HG03469 (cell line): ENCODE results near the gene CHMP2A.
"Not testable (repeated sequence)": the region's sequence is repeated elsewhere in the genome, so short reads cannot be mapped to it uniquely, and the experiment has no call there.

Experiments
- ATAC-seq: cut with Tn5 transposase; IDR thresholded peaks from one replicate; pipeline ENCODE4 v1.9.1; 2021; ENCODE audit warnings: mild to moderate bottlenecking, moderate library complexity, moderate number of reproducible peaks; ENCODE audit not compliant: unreplicated experiment

CHMP2A gene

DNA sequence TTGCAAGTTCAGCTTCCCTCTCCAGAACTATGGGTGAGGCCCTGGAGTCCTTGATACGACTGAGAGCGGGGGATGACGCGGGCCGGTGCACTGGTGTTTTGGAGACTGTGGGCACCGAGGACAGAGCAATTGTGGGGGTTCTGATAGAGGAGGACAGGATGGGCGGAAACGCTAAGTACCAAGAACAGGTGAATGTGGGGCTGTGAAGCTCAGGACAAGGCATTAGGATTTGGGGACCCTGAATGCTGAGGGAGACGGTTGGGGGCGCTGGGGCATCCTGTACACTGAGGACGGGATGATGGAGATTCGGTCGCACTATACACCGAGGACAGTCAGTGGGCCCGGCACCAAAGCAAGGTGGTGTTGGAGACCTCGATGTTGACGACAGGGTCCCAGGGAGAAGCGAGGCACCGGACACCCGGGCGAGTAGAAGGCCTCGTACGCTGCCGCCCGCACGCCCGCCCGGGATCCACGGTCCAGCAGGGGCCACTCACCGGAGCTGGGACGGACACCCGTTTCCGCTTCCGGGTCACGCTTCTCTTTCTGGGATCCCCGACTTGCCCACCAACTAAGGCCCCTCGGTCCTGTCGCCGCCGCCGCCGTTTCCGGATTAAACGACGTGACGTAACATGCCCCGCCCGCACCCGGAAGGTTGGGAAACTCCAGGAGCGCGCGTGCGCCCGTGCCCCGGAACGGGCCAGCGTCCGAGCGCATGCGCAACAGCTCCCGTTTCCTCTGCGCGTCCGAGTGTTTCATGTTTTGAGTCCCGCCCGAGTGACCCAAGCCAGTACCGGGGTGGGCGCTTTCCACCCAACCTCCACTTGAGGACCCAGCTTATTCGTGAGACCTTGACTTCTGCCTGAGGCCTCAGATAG is at the start of gene CHMP2A:
CHMP2A (minus strand) TSS at position 612 of the 875 bp plus-strand sequence. CDS start 893 bp downstream, outside the sequence.
- ATAC-seq = no peak

DNA sequence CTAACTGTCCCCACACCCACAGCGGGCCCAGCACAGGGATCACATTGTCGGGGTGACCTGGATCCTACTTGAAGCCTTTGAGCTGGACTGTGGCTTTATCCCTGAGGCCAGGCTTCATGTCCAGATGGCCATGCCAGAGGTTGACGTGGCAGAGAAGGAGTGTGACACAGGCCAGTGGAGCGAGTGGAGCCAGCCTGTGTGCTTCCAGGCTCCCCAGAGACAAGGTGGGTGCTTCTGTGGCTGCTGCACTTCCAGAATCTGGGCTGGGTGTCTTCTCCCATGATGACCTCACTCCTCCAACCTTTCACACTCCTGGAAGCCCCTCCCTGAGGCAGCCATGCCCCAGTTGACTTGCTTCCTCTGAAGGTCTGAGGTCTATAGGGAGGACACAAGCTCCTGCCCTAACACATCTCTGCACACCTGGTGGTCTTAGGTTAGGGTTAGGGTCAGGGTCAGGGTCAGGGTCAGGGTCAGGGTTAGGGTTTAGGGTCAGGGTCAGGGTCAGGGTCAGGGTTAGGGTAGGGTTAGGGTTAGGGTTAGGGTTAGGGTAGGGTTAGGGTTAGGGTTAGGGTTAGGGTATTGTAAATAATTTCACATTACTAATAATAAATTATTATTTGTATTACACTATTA is 31.3 kb upstream of the CHMP2A start:
- ATAC-seq = no peak

DNA sequence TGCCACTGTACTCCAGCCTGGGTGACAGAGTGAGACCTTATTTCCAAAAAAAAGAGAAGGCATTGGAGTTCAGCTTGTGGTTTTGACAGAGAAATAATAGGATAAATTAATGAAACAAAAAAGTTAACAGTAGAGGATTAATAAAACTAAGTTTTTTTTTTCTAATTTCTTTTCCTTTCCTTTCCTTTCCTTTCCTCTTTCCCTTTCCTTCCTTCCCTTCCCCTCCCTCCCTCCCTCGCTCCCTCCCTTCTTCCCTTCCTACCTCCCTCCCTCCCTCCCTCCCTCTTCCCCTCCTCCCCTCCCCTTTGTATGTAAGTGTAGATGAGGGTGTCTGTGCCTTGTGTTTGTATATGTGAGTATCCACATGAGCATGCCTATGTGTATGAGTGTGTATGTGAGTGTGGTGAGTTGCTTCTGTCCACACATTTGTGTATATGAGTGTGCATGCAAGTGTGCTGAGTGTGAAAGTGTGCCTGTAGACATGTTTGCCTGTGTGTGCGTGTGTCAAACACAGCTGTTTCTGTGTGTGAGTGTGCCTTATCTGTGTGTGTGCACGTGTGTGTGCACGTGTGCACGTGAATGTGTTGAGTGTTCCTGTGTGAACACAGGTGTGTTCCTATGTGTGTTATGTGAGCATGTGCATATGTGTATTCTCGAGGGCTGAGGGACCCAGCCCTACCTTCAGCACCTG is 30.7 kb upstream of the CHMP2A start:
- no peak for ATAC-seq

DNA sequence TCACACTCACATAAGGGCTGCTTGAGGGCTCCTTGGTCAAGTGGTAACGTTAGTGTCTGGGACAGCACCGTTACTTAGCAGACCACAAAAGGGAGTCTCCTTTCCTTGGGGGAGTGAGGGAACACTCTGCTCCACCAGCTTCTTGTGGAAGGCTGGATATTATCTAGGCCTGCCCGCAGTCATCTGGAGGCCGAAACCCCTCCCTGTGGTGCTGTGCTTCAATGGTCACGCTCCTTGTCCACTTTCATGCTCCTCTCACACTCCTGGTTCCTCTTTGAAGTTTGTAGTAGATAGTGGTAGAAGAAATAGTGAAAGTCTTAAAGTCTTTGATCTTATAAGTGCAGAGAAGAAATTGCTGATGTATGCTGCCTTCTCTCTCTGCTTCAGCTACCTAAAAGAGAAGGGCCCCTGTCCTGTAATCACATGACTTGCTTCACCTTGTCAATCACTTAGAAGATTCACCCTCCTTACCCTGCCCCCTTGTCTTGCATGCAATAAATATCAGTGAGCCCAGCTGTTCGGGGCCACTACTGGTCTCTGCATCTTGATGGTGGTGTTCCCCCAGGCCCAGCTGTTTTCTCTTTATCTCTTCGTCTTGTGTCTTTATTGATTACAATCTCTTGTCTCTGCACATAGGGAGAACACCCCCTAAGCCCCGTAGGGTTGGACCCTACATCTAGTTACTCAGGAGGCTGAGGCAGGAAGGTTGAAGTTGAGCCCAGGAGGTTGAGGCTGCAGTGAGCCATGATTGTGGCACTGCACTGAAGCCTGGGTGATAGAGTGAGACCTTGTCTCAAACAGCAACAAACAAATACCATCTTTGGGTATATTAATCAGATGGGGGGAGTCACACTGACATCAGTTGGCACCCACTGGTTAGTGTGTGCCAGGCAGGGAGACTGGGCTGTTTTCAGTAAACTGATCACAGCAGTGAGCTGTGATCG is 29.9 kb upstream of the CHMP2A start:
- ATAC-seq = no peak

DNA sequence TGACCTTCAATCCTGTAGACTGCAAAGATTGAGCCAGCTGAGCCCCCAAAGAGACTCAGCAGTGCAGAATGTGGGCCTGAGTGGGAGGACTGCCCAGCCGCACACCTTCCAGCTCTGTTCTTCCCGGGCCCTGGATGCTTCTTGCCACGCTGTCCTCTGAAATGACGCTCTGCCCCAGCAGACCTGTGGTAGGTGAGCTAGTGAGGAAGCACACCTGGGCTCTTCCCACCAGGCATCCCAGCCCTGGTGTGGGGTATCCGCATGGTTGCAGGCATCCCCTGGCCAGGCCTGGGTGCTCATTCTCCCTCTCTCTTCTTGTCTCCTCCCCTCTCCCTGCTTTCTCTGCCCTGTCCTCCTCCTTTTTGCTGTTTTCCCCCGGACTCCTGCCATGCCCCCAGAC is 28.1 kb upstream of the CHMP2A start:
- no peak for ATAC-seq

DNA sequence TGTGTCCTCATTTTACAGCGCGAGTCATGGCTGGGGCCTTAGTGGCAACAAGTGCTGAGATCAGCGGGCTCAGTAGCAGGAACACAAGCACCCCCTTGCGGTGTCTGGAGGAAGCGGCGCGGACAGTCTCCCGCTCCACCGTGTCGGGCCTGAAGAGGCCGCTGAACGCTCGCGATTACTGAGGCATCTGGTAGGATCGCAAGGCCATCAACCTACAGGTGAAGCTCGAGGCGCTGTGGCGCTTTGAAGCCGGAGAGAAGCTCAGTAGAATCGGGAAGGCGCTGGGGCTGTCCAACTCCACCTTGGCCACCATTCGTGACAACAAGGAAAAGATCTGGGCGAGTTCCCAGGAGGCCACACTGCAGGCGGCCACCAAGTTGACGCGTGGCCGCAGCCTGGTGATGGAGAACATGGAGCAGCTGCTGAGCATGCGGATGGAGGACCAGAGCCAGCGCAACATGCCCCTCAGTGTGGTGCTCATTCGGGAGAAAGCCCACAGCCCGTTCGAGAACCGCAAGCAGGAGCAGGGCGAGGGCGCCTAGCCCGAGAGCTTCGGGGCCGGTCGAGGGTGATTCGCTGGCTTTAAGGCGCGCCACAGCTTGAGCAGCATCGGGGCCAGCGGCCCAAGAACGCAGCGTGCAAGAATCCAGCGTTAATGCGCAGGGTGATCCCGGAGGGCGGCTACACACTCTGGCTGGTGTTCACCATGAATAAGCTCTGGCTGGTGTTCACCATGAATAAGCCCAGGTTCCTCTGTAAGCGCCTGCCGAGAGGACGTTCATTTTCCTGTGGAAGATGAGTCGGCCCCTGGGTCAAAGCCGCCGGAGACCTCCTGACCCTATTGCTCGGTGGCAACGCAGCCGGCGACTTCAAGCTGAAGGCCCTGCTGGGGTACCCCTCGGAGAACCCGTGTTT is 26.6 kb upstream of the CHMP2A start:
- no peak for ATAC-seq

DNA sequence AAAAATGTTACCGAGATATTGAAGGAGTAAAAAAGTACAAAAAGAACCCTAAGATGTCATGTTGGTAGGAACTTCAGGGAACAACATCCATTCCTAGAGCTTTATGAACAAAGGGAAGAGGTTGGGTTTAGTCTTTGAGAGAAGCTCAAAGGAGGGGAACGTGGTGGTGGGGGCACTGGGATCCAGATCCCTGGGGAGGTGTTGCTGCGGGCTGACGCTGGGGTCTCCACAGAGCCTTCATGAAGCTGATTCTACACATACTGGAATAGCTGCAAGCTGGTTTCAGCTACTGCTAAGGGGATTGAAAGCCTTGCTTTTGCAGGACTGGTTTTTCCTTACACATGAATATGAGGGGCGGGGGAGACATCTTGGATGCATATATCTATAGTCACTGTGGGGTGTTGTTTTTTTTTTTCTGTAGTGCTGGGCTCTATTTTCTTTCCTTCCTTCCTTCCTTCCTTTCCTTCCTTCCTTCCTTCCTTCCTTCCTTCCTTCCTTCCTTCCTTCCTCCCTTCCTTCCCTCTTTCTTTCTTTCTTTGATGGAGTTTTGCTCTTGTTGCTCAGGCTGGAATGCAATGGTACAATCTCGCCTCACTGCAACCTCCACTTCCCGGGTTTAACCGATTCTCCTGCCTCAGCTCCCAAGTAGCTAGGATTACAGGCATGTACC is 24.7 kb upstream of the CHMP2A start:
- ATAC-seq = no peak

DNA sequence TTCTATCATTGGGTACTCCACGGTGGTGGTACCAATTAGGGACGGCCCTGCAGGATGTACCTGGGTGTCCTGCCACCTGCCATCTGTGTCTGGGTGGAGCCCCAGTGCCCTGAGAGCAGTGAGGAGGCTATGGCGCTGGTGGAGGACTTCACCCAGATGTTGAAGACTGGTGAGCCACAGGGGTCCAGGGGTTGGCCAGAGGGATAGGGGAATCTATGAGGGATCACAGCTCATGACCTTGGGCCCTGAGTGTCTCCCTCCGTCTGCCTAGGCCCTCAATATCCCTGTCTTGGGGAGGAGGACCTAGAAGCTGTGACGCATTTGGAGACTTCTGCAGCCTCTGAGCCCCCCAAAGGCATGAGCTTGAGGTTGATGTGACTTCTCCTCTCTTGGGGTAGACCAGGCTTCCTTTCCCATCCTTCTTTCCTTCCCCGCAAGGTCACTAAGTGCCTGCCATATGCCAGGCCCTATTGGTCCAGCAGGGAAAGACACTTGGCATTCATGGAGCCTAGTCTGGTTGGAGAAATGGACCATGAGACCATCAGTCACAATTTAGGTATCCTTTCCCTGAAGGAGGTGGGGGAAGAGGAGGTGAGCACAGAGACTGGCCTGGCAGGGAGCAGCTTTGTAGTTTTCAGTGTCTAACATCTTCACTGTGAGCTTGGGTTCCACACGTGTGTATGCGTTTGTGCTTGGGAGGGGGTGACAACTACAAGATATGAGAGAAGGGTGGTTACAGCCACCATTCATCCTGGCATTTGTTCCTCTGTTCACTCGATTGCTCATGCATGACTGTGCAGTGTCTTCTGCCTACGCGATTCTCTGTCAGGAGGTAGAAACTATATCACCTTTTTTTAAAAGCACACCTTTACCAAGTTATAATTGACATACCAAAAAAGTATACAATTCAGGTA is 23.4 kb upstream of the CHMP2A start:
- no peak for ATAC-seq

DNA sequence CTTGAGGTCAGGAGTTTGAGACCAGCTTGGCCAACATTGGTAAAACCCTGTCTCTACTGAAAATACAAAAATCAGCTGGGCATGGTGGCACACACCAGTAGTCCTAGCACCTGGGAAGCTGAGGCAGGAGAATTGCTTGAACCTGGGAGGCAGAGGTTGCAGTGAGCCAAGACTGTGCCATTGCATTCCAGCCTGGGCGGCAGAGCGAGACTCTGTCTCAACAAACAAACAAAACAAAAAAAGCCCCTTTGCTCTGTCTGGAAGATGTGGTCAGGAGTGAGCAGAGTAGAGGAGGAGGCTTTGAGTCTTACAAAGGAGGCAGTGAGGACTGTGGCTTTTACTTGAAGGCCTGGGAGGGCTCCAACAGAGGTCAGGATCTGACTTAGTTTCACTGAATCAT is 22.7 kb upstream of the CHMP2A start:
- ATAC-seq = not testable (repeated sequence)

DNA sequence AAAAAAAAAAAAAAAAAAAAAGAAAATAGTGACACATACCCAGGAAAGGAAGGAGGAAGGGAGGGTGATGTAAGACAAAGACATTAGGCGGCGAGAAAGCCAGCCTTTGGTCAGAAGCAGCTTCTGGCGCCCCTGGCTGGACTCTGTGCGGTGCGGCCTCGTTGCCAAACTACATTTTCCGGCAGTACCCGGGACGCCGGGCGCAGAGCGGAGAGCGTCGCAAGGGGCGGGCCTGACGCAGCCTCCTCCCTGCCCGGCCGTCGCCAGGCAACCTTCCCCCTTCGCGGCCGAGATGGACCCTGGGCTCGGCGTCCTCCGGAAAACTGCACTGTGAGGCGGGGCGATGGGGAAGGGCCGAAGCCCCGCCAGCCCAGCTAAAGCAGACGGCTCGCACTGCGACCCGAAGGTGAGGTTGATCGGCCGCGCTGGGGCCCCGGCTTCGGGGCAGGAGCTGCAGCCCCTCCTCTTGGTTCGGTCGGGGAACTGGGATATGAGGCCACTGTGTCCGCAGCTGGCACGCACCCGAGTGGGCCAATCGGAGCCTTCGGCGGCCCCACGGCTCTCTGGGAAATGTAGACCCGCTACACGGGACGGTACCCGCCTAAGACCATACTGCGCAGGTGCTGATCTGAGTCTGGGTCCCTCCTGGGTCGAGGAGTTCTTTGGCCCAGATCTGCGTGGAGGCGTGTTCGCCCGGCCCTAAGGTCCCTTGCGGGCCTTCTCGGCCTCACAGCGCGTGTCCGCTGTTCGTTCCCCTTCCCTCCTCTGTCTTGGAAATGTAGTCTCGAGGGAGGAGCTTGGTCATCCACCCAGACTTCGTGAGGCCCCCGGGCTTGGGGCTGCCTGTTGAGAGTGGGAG is 20.5 kb upstream of the CHMP2A start:
- peak; percentile 19 for ATAC-seq

DNA sequence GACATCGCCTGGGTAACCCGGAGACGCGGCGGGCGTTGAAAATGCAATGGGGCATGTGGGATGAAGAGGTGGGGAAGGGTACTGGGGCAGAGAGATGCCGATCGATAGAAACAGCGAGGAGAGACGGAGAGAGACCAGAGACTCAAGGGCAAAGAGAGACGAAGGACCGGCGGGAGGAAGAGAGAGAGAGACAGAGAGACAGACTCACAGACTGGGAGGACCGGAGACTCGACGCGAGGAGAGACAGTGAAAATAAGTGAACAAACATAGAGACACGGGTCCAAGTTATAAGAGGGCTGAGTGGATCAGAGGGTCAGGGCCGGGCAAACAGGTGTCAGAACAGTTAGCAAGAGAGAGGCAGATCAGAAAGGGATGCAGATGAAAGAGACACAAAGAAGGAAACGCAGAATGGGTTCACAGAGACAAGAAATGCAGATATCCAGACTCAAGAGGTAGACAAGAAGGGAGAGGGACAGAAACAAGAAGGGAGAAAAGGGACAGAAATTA is 18.8 kb upstream of the CHMP2A start:
- no peak for ATAC-seq

DNA sequence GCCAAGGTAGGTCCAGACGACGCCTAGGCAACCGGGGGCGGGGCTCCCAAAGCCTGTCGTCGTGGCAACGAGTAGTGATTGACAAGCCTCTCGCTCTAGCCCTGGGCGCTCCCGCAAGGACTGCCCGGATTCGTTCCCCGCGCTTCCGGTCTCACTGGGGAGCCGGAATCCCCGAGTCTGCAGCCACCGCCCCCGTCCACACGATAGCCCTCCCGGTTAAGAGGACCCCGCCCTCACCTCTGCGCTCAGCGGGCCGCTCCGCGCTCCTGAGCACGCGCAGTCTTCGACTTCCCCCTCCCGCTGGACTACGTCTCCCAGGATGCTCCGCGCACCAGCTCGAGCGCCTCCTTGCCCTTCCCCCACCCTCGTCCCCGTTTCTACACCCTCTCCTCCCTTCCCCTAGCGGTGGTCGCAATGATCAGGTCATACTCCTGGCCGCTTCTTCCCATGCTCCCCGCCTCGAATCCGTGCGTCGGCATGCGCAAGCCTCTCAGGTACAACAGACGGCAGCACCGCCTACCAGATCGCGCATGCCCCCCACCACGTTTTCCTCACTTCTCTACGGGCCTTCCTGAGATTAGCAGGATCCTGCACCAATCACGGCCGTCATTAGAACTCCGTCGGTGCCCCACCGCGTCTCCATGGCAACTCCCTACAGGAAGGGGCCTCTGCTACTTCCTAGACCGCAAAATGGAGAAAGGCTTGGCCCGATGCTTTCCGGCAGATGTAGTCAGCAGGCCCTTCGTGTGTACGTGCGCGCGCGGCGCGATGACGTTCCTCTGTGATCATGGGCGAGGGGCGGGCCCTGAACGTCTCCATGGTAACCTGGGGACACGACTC is 18.1 kb upstream of the CHMP2A start, which contains the start of gene MZF1:
MZF1 (minus strand) TSS at position 518 of the 840 bp plus-strand sequence. CDS start 1,946 bp downstream, outside the sequence.
- ATAC-seq = peak; percentile 53

DNA sequence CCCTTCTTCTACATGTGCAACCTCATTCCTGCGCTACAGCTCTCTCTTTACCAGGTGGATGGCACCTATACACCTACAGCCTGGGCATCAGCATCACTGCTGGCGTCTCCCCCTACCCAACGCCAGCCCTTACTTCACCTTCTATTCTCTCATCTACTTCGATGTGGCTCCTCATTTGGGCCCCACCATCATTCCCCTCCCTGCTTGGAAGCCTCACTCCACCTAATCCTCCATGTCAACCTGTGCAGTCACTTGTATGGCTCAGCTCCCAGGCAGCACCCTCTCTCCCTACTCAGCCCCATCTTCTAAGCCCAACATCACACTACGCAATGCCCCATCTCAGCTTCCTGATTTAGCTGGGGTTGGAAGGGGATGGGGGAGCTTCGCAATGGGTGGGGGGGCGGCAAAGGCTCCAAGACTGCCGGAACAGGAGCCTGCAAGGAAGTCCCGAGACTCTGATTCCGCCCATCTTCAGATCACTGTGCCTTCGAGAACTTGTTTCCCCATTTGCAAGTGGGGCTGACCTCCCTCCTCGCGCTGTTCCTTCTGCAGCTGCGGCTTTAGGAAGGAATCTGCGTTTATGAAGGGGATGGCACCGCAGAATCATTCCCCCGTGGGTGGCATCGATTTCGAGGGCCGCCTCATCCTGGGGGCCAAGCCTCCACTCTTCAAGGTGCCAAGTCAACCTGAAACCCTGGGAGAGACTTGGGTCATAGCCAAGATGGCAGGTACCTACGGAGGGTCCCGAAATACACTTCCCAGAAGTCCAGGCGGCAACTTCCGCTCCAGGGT is 17.3 kb upstream of the CHMP2A start:
- no peak for ATAC-seq

DNA sequence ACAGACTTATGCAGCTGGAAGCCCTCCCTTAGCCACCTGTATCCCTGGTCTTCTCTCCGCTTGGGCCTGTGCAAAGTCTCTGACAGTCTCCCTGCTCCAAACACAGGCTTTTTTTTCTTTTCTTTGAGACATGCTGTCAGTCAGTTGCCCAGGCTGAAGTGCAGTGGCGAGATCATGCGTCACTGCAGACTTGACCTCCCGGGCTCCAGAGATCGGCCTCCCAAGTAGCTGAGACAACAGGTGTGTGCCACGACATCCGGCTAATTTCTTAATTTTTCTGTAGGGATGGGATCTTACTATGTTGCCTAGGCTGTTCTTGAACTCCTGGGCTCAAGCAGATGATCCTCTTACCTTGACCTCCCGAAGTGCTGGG is 16.7 kb upstream of the CHMP2A start:
- no peak for ATAC-seq
